HepG2 (cell line): ENCODE measurements around the gene PIGX. TPM values are rescaled to one million over a fixed set of nuclear protein-coding genes. Genes with fewer than 3 reads are reported as not detected.

Experiments used
- ATAC-seq: fragments of 200-7000 bp; cut with Tn5 transposase; 3 replicates; pipeline ENCODE4 v1.9.1; 2020; ENCODE audit warnings: mild to moderate bottlenecking, moderate library complexity
- BruUV-seq: library from RNA; stranded (reverse); fragments of 400-500 nt; replicated peaks from 2 replicates; lab custom pipeline; 2021; lab: Mats Ljungman, UMichigan
- CTCF ChIA-PET: fragments of 300-600 bp; formaldehyde crosslinking; extraction: SDS; loops from one replicate; lab custom pipeline; 2021; ENCODE audit warnings: low total read pairs, inconsistent platforms, low intra/inter-chr PET ratio; lab: Yijun Ruan, JAX
- POLR2A ChIA-PET: fragments of 350-600 bp; sonication (Branson Sonifier 250); formaldehyde crosslinking; loops from one replicate; lab custom pipeline; 2020; ENCODE audit warnings: antibody characterized with exemption, inconsistent platforms; lab: Yijun Ruan, JAX
- DNase-seq: peaks from one replicate; pipeline ENCODE4 v3.0.0-alpha.2; 2015; ENCODE audit warnings: low spot score
- FAIRE-seq: peaks from 3 replicates; lab custom pipeline; 2011; peaks lifted over from hg19 to GRCh38; lab: Jason Lieb, UNC
- H2AFZ ChIP-seq: one replicate; pipeline ENCODE4 v1.6.1; 2011; ENCODE audit warnings: low read length, inconsistent platforms
- H3K27ac ChIP-seq: fragments of 300-600 bp; 3 replicates; pipeline ENCODE4 v1.8.0; 2011; ENCODE audit warnings: mixed run types, mild to moderate bottlenecking, mixed read lengths, low read length, inconsistent platforms; ENCODE audit not compliant: insufficient read depth; ENCODE audit errors: extremely low read length
- H3K27me3 ChIP-seq, 2 experiments: fragments of 200-600 bp in 1 of 2; 2 replicates in 1 of 2; 3 replicates in 1 of 2; pipeline versions ENCODE4 v1.6.0 to v1.8.0; 2011; ENCODE audit warnings: low read length in 2 of 2, mild to moderate bottlenecking in 2 of 2, moderate library complexity in 2 of 2, inconsistent platforms in 1 of 2; ENCODE audit not compliant: insufficient read depth in 2 of 2, control insufficient read depth in 1 of 2
- H3K36me3 ChIP-seq, 2 experiments: fragments of 200-600 bp in 1 of 2; replicated peaks in 1 of 2; 2 replicates in 1 of 2; 3 replicates in 1 of 2; pipeline versions ENCODE4 v1.5.1 to v1.8.0; 2011; ENCODE audit warnings: low read length in 2 of 2, inconsistent platforms in 1 of 2; ENCODE audit not compliant: insufficient read depth in 2 of 2, control insufficient read depth in 1 of 2
- H3K4me1 ChIP-seq: 2 replicates; pipeline ENCODE4 v1.5.1; 2012; ENCODE audit warnings: low read length, inconsistent platforms; ENCODE audit not compliant: insufficient read depth
- H3K4me2 ChIP-seq: 2 replicates; pipeline ENCODE4 v1.6.0; 2011; ENCODE audit warnings: low read depth, low read length, inconsistent platforms
- H3K4me3 ChIP-seq, 3 experiments: fragments of 200-600 bp in 1 of 3; sonication (generic), shearing (Covaris generic) in 1 of 3; replicated peaks in 1 of 3; 2 replicates each; pipeline ENCODE4 v1.5.1; 2011 to 2016; ENCODE audit warnings: low read length in 3 of 3, inconsistent platforms in 2 of 3, low read depth in 2 of 3, mild to moderate bottlenecking in 2 of 3, control low read depth in 1 of 3, mixed read lengths in 1 of 3; ENCODE audit not compliant: insufficient read depth in 1 of 3
- H3K79me2 ChIP-seq: one replicate; pipeline ENCODE4 v1.6.1; 2011; ENCODE audit warnings: low read length, inconsistent platforms; ENCODE audit not compliant: insufficient read depth
- H3K9ac ChIP-seq: 2 replicates; pipeline ENCODE4 v1.6.0; 2011; ENCODE audit warnings: mild to moderate bottlenecking, low read depth, low read length, inconsistent platforms; ENCODE audit not compliant: insufficient read depth
- H3K9me3 ChIP-seq: 2 replicates; pipeline ENCODE4 v1.5.1; 2012; ENCODE audit warnings: mild to moderate bottlenecking, low read length
- H4K20me1 ChIP-seq: 2 replicates; pipeline ENCODE4 v1.6.0; 2011; ENCODE audit warnings: inconsistent platforms, mild to moderate bottlenecking, low read length, moderate library complexity; ENCODE audit not compliant: insufficient read depth
- GTF3A ChIP-seq: sonication (generic); formaldehyde crosslinking; conservative IDR thresholded peaks from 2 replicates; pipeline ENCODE4 v1.4.0; 2020; ENCODE audit warnings: mild to moderate bottlenecking, missing genetic modification reagents
- HES4 ChIP-seq: sonication (generic); formaldehyde crosslinking; IDR thresholded peaks from 2 replicates; pipeline ENCODE4 v1.9.0; 2021; ENCODE audit warnings: mild to moderate bottlenecking, missing genetic modification reagents, borderline replicate concordance
- HNRNPUL1 ChIP-seq: fragments of 200-400 bp; formaldehyde crosslinking; IDR thresholded peaks from 2 replicates; pipeline ENCODE4 v1.6.1; 2017; ENCODE audit warnings: low read depth, mild to moderate bottlenecking, low read length, moderate library complexity
- KDM2A ChIP-seq: sonication (generic); formaldehyde crosslinking; IDR thresholded peaks from 2 replicates; pipeline ENCODE4 v1.4.0; 2020; ENCODE audit warnings: low read depth, missing genetic modification reagents, borderline replicate concordance
- ZNF17 ChIP-seq: sonication (generic); formaldehyde crosslinking; IDR thresholded peaks from 2 replicates; pipeline ENCODE4 v1.5.0; 2020; ENCODE audit warnings: mild to moderate bottlenecking, missing genetic modification reagents
- ZNF296 ChIP-seq: sonication (generic); formaldehyde crosslinking; conservative IDR thresholded peaks from 2 replicates; pipeline ENCODE4 v1.5.0; 2020; ENCODE audit warnings: mild to moderate bottlenecking, missing genetic modification reagents
- ZNF329 ChIP-seq: sonication (generic); formaldehyde crosslinking; IDR thresholded peaks from 2 replicates; pipeline ENCODE4 v1.9.0; 2021; ENCODE audit warnings: low read depth, mild to moderate bottlenecking, missing genetic modification reagents
- ZNF607 ChIP-seq: sonication (generic); formaldehyde crosslinking; IDR thresholded peaks from 2 replicates; pipeline ENCODE4 v1.5.1; 2020; ENCODE audit warnings: missing genetic modification reagents, mild to moderate bottlenecking, borderline replicate concordance
- WGBS: methylation state at CpG from one replicate; pipeline ENCODE4 v1.1.6; 2017; ENCODE audit warnings: low lambda C conversion rate; 5-methylcytosine and 5-hydroxymethylcytosine counted together
- in situ Hi-C: cut with HindIII; loops from 2 replicates; pipeline ENCODE4 v1.10.0; 2017; ENCODE audit warnings: low pct_unique_long_range_greater_than_20kb; ENCODE audit not compliant: extremely low pct_ligation_motif_present
- intact Hi-C: fragments of 100-400 bp; cut with micrococcal nuclease; formaldehyde crosslinking; loops from one replicate; pipeline ENCODE4 v1.10.0; 2022; ENCODE audit not compliant: unreplicated experiment
- polyA plus RNA-seq, 8 experiments: library from polyadenylated mRNA; depleted of rRNA in 3 of 8; stranded (reverse) in 7 of 8; unstranded in 1 of 8; fragments of >200 nt; fragmentation: Illumina TruSeq in 4 of 8; extraction: Trizol in 4 of 8; gene quantifications; 2 replicates each; pipeline versions ENCODE4 v1.2.1 to v1.2.3, GENCODE V29; 2011 to 2016; ENCODE audit warnings: low read depth in 4 of 8, missing spikeins in 1 of 8, mixed read lengths in 1 of 8; ENCODE audit not compliant: insufficient read depth in 1 of 8
- total RNA-seq, 5 experiments: library from RNA; depleted of rRNA; stranded (reverse); fragments of >200 nt; fragmentation: Illumina TruSeq; extraction: Trizol; gene quantifications; 2 replicates each; pipeline ENCODE4 v1.2.3, GENCODE V29; 2016; ENCODE audit warnings: low read depth in 1 of 5
- TF ChIP-seq, protein P1 (sequence below): sonication (generic); formaldehyde crosslinking; IDR thresholded peaks from 2 replicates; pipeline ENCODE4 v1.5.0; 2020; ENCODE audit warnings: missing genetic modification reagents

Gene PIGX
- total and polyA plus RNA-seq, 2 of the 13 experiments (the other 11 are each of a cell fraction or from before 2014, with no cell fraction given) = 13.2 to 21.3 TPM

DNA sequence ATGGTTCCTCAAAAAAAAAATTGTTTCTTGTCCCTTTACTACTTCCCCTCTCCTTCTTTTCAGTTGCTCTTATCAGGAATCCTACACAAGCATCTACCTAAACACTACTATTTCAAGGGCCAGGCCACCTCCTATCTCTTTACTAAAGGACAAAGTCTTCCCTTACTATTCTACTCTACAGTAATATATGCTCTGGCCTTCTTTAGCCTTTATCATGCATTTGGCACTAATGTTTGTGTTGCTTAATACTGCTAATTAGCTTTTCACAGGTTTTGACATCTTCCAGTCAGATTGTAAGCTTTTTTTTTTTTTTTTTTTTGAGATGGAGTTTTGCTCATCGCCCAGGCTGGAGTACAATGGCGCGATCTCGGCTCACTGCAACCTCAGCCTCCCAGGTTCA is 5.4 kb upstream of the PIGX start:
- TF ChIP-seq ZNF296 (CRISPR knock-in tag) = no peak
- TF ChIP-seq, protein P1, sequence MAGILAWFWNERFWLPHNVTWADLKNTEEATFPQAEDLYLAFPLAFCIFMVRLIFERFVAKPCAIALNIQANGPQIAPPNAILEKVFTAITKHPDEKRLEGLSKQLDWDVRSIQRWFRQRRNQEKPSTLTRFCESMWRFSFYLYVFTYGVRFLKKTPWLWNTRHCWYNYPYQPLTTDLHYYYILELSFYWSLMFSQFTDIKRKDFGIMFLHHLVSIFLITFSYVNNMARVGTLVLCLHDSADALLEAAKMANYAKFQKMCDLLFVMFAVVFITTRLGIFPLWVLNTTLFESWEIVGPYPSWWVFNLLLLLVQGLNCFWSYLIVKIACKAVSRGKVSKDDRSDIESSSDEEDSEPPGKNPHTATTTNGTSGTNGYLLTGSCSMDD (CRISPR knock-in tag) = no peak
- no peak for TF ChIP-seq ZNF17 (CRISPR knock-in tag)
- no peak for TF ChIP-seq ZNF329
- no peak for TF ChIP-seq ZNF607 (CRISPR knock-in tag)
- no peak for TF ChIP-seq GTF3A (CRISPR knock-in tag)
- no peak for TF ChIP-seq HES4 (CRISPR knock-in tag)
- no peak for TF ChIP-seq KDM2A (CRISPR knock-in tag)
- no peak for TF ChIP-seq HNRNPUL1
- ATAC-seq = no peak
- no peaks in the 10 kb centered on the region; a peak in 2 of 5 replicates for H3K27me3 ChIP-seq
- no peaks in the 10 kb centered on the region for H4K20me1 ChIP-seq
- FAIRE-seq = no peak
- in situ Hi-C loops = no loop called here
- no peaks in the 10 kb centered on the region for H3K36me3 ChIP-seq
- no peak for DNase-seq
- no peak overlapping the region for H3K4me2 ChIP-seq
- intact Hi-C loops = no loop called here
- no peaks in the 10 kb centered on the region for H3K79me2 ChIP-seq
- no peak overlapping the region for H3K27ac ChIP-seq
- H2AFZ ChIP-seq = no peak overlapping the region
- POLR2A ChIA-PET = no interaction called here
- no peak overlapping the region for H3K4me3 ChIP-seq
- no peaks in the 10 kb centered on the region for H3K9me3 ChIP-seq
- BruUV-seq = no TSS peak
- H3K9ac ChIP-seq = no peak overlapping the region
- WGBS = 95% methylated on average over 4 of the region's 4 CpGs
- peaks cover 7% of the 10 kb centered on the region for H3K4me1 ChIP-seq
- CTCF ChIA-PET = no interaction called here
